AG04449 (cell line): Measurements from ENCODE around the gene CAMLG.
A peak's percentile ranks its signal among the peaks of the same experiment; 100 is the strongest.

Experiments used
- CTCF ChIA-PET: fragments of 350-600 bp; formaldehyde crosslinking; extraction: SDS; loops from one replicate; lab custom pipeline; 2021; ENCODE audit warnings: antibody characterized with exemption; lab: Yijun Ruan, JAX
- POLR2A ChIA-PET: fragments of 400-600, 350-600 bp; formaldehyde crosslinking; extraction: SDS; loops from one replicate; lab custom pipeline; 2020; ENCODE audit warnings: antibody characterized with exemption, inconsistent platforms; lab: Yijun Ruan, JAX
- DNase-seq: peaks from one replicate; pipeline ENCODE4 v3.0.0-alpha.2; 2010; ENCODE audit warnings: low read depth, low spot score
- H3K4me3 ChIP-seq: 2 replicates; pipeline ENCODE4 v1.5.1; 2011; ENCODE audit warnings: low read depth, mild to moderate bottlenecking, control low read depth, low read length
- TF ChIP-seq, protein P1 (sequence below): IDR thresholded peaks from one replicate; pipeline ENCODE4 v1.5.1; 2011; ENCODE audit warnings: mild to moderate bottlenecking, moderate library complexity, low read length, control low read depth, inconsistent platforms; ENCODE audit not compliant: insufficient read depth; ENCODE audit errors: missing control alignments

CAMLG gene

DNA sequence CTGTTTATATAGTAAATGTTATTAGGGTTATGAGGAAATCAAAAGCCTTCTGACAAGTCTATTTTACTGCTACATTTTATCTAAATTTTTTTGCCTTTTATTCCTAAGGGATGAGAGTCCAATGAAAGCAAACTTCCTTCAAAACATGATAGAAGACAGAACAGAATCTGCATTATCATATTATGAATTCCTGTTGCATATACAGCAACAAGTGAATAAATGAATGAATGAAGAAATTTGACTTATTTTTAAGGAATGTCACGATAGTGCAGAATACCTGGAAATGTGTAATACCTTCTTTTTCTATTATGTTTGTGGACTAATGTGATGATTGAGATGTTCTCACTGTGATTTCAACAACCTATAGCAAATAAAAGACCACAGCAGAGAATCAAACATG lies 13.5 kb upstream of the CAMLG start:
- no peak overlapping the region for H3K4me3 ChIP-seq
- CTCF ChIA-PET: interaction anchor here (0.6 to 1.0 kb wide), 3 partner anchors 16 to 181 kb away, joined by 3 read pairs; no protein-coding TSS in a partner anchor
- POLR2A ChIA-PET: no interaction called here
- TF ChIP-seq, protein P1, sequence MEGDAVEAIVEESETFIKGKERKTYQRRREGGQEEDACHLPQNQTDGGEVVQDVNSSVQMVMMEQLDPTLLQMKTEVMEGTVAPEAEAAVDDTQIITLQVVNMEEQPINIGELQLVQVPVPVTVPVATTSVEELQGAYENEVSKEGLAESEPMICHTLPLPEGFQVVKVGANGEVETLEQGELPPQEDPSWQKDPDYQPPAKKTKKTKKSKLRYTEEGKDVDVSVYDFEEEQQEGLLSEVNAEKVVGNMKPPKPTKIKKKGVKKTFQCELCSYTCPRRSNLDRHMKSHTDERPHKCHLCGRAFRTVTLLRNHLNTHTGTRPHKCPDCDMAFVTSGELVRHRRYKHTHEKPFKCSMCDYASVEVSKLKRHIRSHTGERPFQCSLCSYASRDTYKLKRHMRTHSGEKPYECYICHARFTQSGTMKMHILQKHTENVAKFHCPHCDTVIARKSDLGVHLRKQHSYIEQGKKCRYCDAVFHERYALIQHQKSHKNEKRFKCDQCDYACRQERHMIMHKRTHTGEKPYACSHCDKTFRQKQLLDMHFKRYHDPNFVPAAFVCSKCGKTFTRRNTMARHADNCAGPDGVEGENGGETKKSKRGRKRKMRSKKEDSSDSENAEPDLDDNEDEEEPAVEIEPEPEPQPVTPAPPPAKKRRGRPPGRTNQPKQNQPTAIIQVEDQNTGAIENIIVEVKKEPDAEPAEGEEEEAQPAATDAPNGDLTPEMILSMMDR: no peak
- DNase-seq: no peak

DNA sequence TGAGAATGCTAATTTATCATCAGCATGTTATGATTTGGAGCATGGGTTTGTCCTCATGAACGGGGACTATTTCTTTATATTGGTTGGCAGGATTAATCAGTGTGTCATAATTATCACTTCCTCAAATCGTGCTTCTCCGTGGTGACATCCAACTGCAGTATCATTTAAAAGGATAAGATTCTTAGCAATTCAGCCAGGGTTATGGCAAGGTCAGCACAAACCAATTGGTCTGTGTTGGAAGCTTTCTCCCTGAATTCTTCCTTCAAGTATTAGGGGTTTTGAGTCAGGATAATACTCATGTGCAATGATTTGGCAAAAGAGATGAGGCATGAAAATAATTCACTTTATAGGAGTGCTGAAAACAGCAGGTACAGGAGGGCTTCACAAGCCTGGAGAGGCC lies 5.5 kb upstream of the CAMLG start:
- H3K4me3 ChIP-seq: no peak overlapping the region
- TF ChIP-seq, protein P1: no peak
- ChIA-PET CTCF (no interaction called here), POLR2A (no interaction called here)
- DNase-seq: no peak

DNA sequence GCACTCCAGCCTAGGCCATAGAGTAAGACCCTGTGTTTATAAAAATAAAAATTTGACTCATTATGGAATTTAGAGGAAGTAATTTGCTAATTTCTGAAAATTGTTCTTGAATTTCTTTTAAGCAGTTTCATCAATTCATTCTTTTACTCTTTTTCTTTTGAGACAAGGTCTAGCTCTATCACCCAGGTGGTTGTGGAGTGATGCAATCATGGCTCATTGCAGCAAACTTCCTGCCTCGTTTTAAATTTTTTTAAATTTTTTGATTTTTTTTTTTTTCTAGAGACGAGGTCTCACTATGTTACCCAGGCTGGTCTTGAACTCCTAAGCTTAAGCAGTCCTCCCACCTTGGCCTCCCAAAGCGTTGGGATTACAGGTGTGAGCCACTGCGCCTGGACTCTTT lies 3.1 kb upstream of the CAMLG start:
- TF ChIP-seq, protein P1: no peak
- H3K4me3 ChIP-seq: no peak overlapping the region
- POLR2A ChIA-PET: no interaction called here
- CTCF ChIA-PET: interaction anchor here (1.1 to 1.3 kb wide), 2 partner anchors 23 kb away, joined by 3 read pairs; partner anchors contain the start of gene DDX46
- DNase-seq: no peak

DNA sequence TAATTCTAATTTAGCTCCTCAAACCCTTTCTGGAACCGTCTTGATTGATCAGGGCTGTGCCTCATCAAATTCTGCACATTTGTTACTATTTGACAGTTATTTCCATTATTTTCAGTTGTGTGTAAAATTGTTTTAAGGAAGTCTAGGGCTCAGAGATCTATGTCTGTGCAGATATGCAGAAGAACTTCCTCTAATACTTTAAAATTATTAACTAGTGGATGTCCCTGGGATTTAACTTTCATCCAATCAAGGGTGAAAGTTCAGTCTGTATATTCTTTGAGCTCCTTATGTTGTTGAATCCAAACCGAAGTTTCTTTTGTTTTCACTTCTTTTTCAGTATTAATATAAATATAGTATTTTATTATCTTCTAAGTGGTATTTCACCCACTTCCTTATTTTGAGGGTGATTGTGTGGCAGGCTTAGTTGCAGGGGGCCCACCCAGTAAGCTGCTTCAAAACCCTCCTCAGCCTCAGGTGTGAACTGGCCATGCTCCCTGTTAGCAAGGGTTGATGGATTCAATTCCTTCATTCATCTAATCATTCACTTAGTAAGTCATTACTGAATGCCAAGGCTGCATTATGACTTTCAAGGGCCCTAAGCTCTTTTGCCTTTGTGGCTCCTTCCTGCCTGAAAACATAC lies 2.1 kb upstream of the CAMLG start:
- POLR2A ChIA-PET: no interaction called here
- CTCF ChIA-PET: interaction anchor here (0.9 to 6.8 kb wide), 5 partner anchors 13 to 168 kb away, joined by 3 to 49 read pairs (median 3); partner anchors contain the start of gene PCBD2
- no peak for DNase-seq
- TF ChIP-seq, protein P1: no peak
- no peak overlapping the region for H3K4me3 ChIP-seq

DNA sequence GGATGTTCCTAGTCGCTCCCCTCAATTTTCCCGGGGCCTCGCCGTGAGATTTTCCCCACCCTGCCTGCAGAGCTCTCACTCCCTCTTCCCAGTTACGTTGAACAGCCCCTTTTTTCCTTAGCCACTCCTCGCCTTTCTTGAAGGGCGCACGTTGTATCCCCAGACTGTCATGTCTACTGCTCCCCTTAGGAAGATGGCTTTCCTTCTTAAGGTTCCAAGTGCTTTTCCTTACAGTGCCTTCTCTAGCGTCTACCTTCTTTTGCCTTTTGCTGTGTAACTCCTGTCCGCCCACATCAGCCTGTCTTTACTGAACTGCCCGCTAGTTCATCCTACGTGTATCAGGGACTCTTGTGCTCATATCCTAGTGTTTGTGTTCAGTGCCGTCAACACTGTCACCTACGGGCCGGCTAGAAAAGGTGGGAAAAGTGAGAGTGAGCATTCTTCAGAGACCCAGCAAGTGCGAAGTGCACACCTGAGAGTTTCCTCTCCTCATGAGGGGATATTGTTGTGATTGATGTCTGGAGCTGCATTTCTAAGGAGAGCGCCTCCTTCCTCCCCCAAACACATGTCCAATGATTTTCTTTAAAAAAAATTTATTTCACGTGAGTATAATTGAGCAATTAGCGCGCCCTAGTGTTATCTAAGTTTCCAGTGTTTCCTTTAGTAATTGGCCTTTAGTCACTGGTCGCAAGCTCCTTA lies 764 bp downstream of the CAMLG start:
- peak overlapping the region; percentile 94 for H3K4me3 ChIP-seq
- POLR2A ChIA-PET: interaction anchor here (1.0 to 1.2 kb wide), 6 partner anchors 10 to 167 kb away, joined by 3 to 7 read pairs (median 4); partner anchors contain the start of genes C5orf24, PCBD2 and TXNDC15
- CTCF ChIA-PET: interaction anchor here (0.5 to 6.8 kb wide), 9 partner anchors 10 to 166 kb away, joined by 3 to 53 read pairs (median 4); partner anchors contain the start of genes DDX46 and PCBD2
- no peak for DNase-seq
- TF ChIP-seq, protein P1: no peak

DNA sequence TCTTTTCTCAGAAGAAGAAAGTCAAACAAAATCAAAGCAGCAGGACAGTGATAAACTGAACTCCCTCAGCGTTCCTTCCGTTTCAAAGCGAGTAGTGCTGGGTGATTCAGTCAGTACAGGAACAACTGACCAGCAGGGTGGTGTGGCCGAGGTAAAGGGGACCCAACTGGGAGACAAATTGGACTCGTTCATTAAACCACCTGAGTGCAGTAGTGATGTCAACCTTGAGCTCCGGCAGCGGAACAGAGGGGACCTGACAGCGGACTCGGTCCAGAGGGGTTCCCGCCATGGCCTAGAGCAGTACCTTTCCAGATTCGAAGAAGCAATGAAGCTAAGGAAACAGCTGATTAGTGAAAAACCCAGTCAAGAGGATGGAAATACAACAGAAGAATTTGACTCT lies 2.7 kb downstream of the CAMLG start:
- no peak for DNase-seq
- no peak overlapping the region for H3K4me3 ChIP-seq
- TF ChIP-seq, protein P1: no peak
- POLR2A ChIA-PET: no interaction called here
- CTCF ChIA-PET: interaction anchor here (1.1 to 6.8 kb wide), 4 partner anchors 10 to 164 kb away, joined by 3 to 53 read pairs (median 29); partner anchors contain the start of genes DDX46 and PCBD2
